ENCODE results near the gene OR13J1.
"Not testable (repeated sequence)": the region's sequence is repeated elsewhere in the genome, so short reads cannot be mapped to it uniquely, and the experiment has no call there.

DNA sequence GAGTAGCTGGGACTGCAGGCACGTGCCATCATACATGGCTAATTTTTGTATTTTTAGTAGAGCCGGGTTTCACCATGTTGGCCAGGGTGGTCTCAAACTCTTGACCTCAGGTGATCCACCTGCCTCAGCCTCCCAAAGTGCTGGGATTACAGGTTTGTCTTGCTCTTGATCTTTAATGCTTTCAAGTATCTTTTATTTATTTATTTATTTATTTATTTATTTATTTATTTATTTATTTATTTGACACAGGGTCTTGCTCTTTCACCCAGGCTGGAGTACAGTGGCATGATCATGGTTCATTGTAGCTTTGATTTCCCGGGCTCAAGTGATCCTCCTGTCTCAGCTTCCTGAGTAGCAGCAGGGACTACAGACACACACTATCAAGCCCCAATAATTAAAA lies 14.7 kb upstream of the OR13J1 start:
- TF ChIP-seq, protein P1, sequence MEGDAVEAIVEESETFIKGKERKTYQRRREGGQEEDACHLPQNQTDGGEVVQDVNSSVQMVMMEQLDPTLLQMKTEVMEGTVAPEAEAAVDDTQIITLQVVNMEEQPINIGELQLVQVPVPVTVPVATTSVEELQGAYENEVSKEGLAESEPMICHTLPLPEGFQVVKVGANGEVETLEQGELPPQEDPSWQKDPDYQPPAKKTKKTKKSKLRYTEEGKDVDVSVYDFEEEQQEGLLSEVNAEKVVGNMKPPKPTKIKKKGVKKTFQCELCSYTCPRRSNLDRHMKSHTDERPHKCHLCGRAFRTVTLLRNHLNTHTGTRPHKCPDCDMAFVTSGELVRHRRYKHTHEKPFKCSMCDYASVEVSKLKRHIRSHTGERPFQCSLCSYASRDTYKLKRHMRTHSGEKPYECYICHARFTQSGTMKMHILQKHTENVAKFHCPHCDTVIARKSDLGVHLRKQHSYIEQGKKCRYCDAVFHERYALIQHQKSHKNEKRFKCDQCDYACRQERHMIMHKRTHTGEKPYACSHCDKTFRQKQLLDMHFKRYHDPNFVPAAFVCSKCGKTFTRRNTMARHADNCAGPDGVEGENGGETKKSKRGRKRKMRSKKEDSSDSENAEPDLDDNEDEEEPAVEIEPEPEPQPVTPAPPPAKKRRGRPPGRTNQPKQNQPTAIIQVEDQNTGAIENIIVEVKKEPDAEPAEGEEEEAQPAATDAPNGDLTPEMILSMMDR (IDR thresholded peaks at IDR 0.05), result not testable (repeated sequence)
- TF ChIP-seq POLR2A (IDR thresholded peaks at IDR 0.05), result not testable (repeated sequence)
